GM10266 (cell line): Measurements from ENCODE around the gene CCRL2.

Experiments used
- DNase-seq: peaks from one replicate; pipeline ENCODE4 v3.0.0; 2012; ENCODE audit errors: extremely low spot score
- CTCF ChIP-seq: IDR thresholded peaks from 2 replicates; pipeline ENCODE4 v1.5.1; 2012; ENCODE audit warnings: mild to moderate bottlenecking, low read depth; ENCODE audit not compliant: control insufficient read depth, insufficient read depth; ENCODE audit errors: missing control alignments

Gene CCRL2

GRCh38 chr3:46413951-46414350 lies 6.9 kb downstream of the CCRL2 start:
- DNase-seq: no peak
- TF ChIP-seq CTCF: no peak

- TF ChIP-seq CTCF: no peak
- no peak for DNase-seq
These were observed 7.7 kb downstream of the CCRL2 start for GRCh38 chr3:46414739-46415138.

DNA sequence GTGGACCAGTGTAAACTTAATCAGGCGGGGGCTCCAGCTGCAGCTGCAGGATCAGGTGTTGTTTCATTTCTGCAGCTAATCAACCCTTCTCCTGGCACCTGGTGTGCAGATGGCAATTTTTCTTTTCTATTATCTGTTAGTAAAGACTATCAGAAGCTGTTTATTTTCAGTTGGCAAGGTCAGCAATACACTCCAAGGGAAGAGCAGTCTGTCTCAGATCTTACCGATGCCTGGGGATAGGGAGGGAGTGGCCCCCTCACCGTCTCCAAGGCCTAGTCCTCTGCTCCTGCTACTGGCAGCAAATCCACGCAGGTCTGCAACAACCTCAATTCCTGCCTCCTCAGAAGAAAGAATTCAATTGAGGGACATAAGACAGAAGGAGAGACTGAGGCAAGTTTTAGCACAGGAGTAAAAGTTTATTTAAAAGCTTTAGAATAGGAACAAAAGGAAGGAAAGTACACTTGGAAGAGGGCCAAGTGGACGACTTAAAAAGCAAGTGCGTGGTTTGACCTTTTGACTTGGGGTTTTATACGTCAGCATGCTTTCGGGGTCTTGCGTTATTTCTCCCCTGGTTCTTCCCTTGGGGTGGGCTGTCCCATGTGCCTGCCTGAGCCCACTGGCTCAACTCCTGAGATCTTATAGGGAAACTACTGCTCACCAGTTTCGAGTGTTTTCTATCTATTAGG lies 9.2 kb downstream of the CCRL2 start:
- TF ChIP-seq CTCF: no peak
- DNase-seq: no peak

GRCh38 chr3:46416811-46417510 lies 9.9 kb downstream of the CCRL2 start:
- no peak for DNase-seq
- TF ChIP-seq CTCF: no peak

GRCh38 chr3:46417841-46418611 lies 11.0 kb downstream of the CCRL2 start:
- no peak for TF ChIP-seq CTCF
- DNase-seq: no peak

DNA sequence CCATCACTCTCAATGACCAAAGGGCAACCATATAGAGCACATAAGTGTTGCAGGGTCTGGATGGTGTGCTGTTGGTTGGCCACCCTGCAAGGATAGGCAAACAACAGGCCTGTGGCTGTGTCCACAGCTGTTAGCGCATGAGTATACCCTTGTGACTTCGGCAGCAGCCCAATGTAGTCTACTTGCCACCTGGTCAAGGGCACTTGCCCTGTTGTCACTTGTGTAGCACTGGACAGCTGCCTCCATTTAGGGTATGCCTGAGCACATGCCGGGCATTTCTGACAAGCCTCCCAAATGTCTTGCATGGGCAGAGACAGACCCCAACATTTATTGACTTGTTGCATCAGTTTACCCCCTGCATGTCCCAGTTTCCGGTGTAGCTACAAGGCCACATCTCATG lies 12.8 kb downstream of the CCRL2 start:
- no peak for DNase-seq

More for the DNA sequence above, 12.8 kb downstream of the CCRL2 start:
- no peak for TF ChIP-seq CTCF
